D721Med (cell line): Measurements from ENCODE around the gene PCED1A.
"Not testable (repeated sequence)": the region's sequence is repeated elsewhere in the genome, so short reads cannot be mapped to it uniquely, and the experiment has no call there.

Experiments used
- DNase-seq: peaks from one replicate; pipeline ENCODE4 v3.0.0; 2011; ENCODE audit warnings: low spot score; ENCODE audit not compliant: insufficient read length
- FAIRE-seq: peaks from 2 replicates; lab custom pipeline; 2011; peaks lifted over from hg19 to GRCh38; lab: Jason Lieb, UNC
- CTCF ChIP-seq: IDR thresholded peaks from 2 replicates; pipeline ENCODE4 v1.5.1; 2012; ENCODE audit warnings: mild to moderate bottlenecking, control low read depth; ENCODE audit not compliant: insufficient read depth; ENCODE audit errors: missing control alignments

PCED1A gene

GRCh38 chr20:2814076-2814475 is 26.4 kb downstream of the PCED1A start:
- DNase-seq (no peak), FAIRE-seq (no peak)
- no peak for TF ChIP-seq CTCF

DNA sequence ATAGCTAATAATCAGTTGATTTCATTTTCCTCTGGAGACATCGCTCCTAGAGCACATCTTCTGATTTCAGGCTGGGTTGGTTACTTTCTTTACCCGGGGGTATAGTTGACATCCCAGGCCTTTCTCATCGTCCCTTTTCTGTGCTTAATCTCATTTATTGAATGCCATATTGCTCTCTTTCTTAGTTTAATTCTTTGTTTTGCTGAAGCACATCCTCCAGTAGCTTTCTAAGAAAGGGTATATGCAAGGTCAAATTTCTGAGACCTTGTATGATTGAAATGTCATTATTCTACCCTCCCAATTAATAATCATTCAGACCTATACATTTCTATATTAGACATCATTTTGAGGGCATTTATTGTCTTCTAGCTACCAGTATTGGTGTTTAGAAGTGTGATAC is 28.3 kb downstream of the PCED1A start:
- TF ChIP-seq CTCF: no peak
- DNase-seq (no peak), FAIRE-seq (no peak)

GRCh38 chr20:2809690-2810089 is 30.8 kb downstream of the PCED1A start:
- DNase-seq (no peak), FAIRE-seq (no peak)
- no peak for TF ChIP-seq CTCF

- not testable (repeated sequence) for FAIRE-seq, DNase-seq
Measured at GRCh38 chr20:2807929-2808328, 32.5 kb downstream of the PCED1A start.

DNA sequence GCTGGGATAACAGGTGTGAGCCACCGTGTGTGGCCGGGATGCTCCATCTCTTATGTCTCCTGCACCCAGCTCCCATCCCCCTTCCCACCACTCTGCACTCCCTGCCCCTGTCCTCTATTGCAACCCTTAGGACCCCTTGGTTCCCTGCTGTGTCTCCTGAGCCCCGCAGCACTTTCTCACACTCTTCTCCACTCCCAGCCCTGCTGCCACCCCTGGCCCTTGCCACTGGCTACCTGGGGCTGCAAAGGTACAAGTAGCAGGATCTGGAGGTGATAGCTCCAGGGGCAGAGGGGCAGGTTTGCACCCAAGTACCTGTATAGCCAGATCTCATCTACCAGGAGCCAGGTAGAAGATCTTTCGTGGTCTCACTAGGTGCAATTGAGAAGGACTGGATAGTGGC is 33.4 kb downstream of the PCED1A start:
- FAIRE-seq: no peak
- no peak for TF ChIP-seq CTCF

GRCh38 chr20:2806351-2806701 is 34.1 kb downstream of the PCED1A start:
- TF ChIP-seq CTCF: no peak
- no peak for FAIRE-seq
- DNase-seq: no peak

More for the DNA sequence above, 33.4 kb downstream of the PCED1A start:
- no peak for DNase-seq

DNA sequence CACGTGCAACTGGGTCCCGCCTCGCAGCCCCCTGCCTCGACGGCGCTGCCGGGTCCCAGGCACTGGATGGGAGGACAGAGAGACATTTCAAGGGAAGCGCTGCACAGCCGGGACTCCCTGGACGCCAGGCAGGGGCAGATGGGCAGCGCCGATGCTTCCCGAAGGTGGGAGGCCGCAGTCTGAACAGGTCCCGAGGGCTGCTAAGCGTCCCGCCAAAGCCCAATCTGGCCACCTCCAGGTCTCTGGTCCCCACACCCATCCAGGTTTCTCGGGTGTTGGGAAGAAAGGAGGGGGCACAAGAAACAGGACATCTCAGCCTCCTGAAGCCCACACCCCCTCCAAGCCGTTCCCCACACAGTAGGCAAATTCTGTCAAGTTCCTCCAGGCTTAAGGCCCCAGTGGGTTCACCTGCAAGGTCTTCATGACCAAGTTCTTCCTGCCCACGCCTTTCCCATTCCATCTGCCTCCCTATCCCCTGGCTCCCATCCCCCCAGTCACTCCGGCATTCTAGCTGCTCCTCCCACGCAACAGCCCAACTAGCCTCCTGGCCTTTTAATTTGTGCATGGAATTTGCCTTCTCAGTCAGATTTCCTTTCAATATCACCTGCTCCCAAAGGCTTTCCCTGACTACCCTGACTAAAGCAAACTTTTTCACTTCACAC is 34.6 kb downstream of the PCED1A start:
- DNase-seq: no peak
- FAIRE-seq: no peak
- TF ChIP-seq CTCF: no peak
